ENCODE results near the gene MRPL42.
"Not testable (repeated sequence)": the region's sequence is repeated elsewhere in the genome, so short reads cannot be mapped to it uniquely, and the experiment has no call there.

Gene MRPL42

DNA sequence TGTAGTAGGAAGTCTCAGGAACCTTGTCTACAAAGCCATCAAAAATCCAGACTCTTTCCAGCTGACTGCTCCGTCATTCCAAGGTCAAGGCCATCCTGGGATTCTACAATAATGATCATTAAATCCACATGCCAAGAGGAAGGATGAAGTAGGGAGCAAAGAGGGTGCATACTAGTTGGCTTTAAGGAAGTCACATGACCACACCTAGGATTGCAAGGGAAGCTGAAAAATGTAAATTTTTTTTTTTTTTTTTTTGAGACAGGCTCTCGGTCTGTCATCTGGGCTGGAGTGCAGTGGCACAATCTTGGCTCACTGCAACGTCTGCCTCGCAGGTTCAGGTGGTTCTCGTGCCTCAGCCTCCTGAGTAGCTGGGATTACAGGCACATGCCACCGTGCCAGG is 7.3 kb upstream of the MRPL42 start:
- H3K4me3 ChIP-seq (ENCODE audit: low read length), result no peak overlapping the region
- no peak for TF ChIP-seq ZNF274 (IDR thresholded peaks at IDR 0.05; ENCODE audit: low read depth, low read length)

- H3K4me3 ChIP-seq (ENCODE audit: low read length), result no peak overlapping the region
- no peak for TF ChIP-seq ZNF274 (IDR thresholded peaks at IDR 0.05; ENCODE audit: low read depth, low read length)
Measured at GRCh38 chr12:93460902-93461301, 6.4 kb upstream of the MRPL42 start.

DNA sequence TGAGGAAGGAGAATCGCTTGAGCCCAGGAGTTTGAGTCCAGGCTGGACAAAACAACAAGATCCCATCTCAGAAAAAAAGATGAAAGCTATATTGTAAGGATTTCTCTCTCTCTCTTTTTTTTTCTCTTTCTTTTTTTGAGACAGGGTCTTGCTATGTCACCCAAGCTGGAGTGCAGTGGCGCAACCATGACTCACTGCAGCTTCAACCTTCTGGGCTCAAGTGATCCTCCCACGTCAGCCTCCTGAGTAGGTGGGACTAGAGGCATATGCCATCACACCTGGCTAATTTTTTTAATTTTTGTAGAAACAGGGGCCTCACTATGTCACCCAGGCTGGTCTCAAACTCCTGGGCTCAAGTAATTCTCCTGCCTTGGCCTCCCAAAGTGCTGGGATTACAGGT is 5.8 kb upstream of the MRPL42 start:
- no peak for TF ChIP-seq ZNF274 (IDR thresholded peaks at IDR 0.05; ENCODE audit: low read depth, low read length)
- H3K4me3 ChIP-seq (ENCODE audit: low read length), result no peak overlapping the region

DNA sequence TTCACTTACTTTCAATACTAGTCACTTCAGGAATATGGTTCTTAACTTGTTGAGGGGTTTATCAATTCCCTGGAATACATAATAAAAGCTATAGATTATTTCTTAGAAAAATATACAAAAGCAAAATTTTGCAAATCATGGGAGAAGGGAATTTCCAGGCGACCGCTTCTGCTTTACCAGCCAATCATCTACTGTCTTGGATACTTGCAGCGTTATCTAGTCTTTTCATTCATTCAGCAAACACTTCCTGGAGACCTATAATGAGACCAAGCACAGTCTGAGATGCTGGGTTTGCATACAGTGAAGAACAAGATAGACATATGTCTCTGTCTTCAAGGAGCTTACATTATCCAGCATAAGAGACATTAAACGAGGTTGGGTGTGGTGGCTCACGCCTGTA is 1.5 kb upstream of the MRPL42 start:
- H3K4me3 ChIP-seq (ENCODE audit: low read length), result no peak overlapping the region
- TF ChIP-seq ZNF274 (IDR thresholded peaks at IDR 0.05; ENCODE audit: low read depth, low read length), result no peak

DNA sequence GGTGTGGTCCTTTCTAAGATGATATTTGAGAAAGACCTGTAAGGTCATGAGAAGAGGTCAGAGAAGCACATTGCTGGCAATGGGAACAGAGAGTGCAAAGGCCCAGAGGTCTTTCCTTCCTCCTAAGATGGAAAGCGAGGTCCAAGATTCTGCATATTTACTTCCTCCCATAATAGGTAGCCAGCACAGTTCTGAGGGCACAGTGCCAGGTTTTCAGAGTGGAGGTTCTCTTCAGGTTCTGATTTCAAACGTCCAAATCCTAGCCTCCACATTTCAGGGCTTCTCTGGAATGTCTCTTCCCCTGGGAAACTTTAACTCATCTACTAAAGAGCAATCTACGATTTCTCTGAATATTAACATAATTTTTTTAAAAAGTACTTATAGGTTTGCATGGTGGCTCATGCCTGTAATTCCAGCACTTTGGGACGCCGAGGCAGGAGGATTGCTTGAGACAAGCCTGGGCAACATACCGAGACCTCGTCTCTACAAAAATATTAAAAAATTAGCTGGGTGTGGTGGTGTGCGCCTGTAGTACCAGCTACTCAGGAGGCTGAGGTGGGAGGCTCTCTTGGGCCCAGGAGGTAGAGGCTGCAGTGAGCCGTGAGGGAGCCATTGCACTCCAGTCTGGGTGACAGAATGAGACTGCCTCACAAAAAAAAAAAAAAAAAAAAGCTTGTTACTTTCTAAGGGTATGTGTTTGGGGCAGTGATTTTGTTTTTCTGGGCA is 526 bp upstream of the MRPL42 start:
- no peak for TF ChIP-seq ZNF274 (IDR thresholded peaks at IDR 0.05; ENCODE audit: low read depth, low read length)
- H3K4me3 ChIP-seq (ENCODE audit: low read length), result no peak overlapping the region

- peak overlapping the region; percentile 81 for H3K4me3 ChIP-seq (ENCODE audit: low read length)
- no peak for TF ChIP-seq ZNF274 (IDR thresholded peaks at IDR 0.05; ENCODE audit: low read depth, low read length)
Measured at GRCh38 chr12:93468008-93468371, 676 bp downstream of the MRPL42 start.

GRCh38 chr12:93469386-93469785 is 2.1 kb downstream of the MRPL42 start:
- no peak overlapping the region for H3K4me3 ChIP-seq (ENCODE audit: low read length)
- no peak for TF ChIP-seq ZNF274 (IDR thresholded peaks at IDR 0.05; ENCODE audit: low read depth, low read length)

DNA sequence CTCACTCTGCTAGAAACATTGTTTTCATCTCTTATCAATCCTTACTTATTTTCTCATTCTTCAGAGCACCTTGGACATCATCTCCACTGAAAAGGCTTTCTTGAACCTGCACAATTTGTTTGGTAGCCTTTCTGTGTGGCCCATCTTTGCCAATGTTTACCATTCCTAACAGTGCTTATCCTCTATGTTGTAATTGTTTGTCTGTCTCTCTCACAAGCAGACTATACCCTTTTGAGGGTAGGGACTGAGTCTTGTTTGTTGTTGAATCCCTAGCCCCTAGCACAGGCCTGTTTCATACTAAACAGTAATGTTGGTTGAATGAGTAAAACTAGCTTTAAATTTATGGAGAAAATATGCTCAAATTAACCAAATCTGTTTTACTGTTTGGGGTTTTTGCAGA is 9.2 kb downstream of the MRPL42 start:
- no peak overlapping the region for H3K4me3 ChIP-seq (ENCODE audit: low read length)
- no peak for TF ChIP-seq ZNF274 (IDR thresholded peaks at IDR 0.05; ENCODE audit: low read depth, low read length)

DNA sequence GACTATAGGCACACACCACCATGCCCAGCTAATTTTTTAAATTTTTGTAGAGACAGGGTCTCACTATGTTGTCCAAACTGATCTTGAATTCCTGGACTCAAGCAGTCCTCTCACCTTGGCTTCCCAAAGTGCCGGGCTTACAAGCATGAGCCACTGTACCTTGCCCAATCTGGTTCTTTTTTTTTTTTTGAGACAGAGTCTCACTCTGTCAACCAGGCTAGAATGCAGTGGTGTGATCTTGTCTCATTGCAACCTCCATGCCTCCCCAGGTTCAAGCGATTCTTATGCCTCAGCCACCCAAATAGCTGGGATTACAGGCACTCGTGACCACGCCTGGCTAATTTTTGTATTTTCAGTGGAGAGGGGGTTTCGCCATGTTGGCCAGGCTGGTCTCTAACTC is 15.4 kb downstream of the MRPL42 start:
- H3K4me3 ChIP-seq (ENCODE audit: low read length), result no peak overlapping the region
- no peak for TF ChIP-seq ZNF274 (IDR thresholded peaks at IDR 0.05; ENCODE audit: low read depth, low read length)

GRCh38 chr12:93483151-93483807 is 16.0 kb downstream of the MRPL42 start:
- TF ChIP-seq ZNF274 (IDR thresholded peaks at IDR 0.05; ENCODE audit: low read depth, low read length), result no peak
- H3K4me3 ChIP-seq (ENCODE audit: low read length), result no peak overlapping the region

DNA sequence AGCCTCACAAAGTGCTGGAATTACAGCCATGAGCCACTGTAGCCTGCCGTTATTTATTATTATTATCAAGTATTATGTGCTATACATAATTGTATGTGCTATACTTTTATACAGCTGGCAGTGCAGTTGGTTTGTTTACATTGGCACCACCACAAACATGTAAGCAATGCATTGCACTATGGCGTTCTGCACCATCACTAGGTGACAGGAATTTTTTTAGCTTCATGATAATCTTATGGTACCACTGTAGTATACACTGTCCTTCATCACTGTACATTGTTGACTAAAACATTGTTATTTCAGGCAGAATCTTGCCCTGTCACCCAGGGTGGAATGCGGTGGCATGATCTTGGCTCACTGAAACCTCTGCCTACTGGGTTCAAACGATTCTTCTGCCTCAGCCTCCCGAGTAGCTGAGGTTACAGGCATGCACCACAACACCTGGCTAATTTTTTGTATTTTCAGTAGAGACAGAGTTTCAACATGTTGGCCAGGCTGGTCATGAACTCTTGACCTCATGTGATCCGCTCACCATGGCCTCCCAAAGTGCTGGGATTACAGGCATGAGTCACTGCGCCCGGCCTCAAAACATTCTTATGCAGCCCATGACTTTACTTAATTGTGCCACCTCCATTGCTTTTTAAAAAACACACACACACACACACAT is 17.1 kb downstream of the MRPL42 start:
- TF ChIP-seq ZNF274 (IDR thresholded peaks at IDR 0.05; ENCODE audit: low read depth, low read length), result no peak

GRCh38 chr12:93492808-93493207 is 25.5 kb downstream of the MRPL42 start:
- H3K4me3 ChIP-seq (ENCODE audit: low read length), result not testable (repeated sequence)

More for the DNA sequence above, 17.1 kb downstream of the MRPL42 start:
- H3K4me3 ChIP-seq (ENCODE audit: low read length), result no peak overlapping the region

GRCh38 chr12:93494096-93494495 is 26.8 kb downstream of the MRPL42 start:
- no peak for TF ChIP-seq ZNF274 (IDR thresholded peaks at IDR 0.05; ENCODE audit: low read depth, low read length)
- no peak overlapping the region for H3K4me3 ChIP-seq (ENCODE audit: low read length)

GRCh38 chr12:93497456-93497855 is 30.1 kb downstream of the MRPL42 start:
- no peak overlapping the region for H3K4me3 ChIP-seq (ENCODE audit: low read length)
- no peak for TF ChIP-seq ZNF274 (IDR thresholded peaks at IDR 0.05; ENCODE audit: low read depth, low read length)

GRCh38 chr12:93498813-93499212 is 31.5 kb downstream of the MRPL42 start:
- not testable (repeated sequence) for H3K4me3 ChIP-seq (ENCODE audit: low read length)
